ENCODE measurements around the gene PEA15. TPM values are rescaled to one million over a fixed set of nuclear protein-coding genes. Genes with fewer than 3 reads are reported as not detected.

PEA15 gene
- total RNA-seq, 4 donors from 2014 or later: 89.7 to 144 (median 124) TPM

- TF ChIP-seq, protein P1, sequence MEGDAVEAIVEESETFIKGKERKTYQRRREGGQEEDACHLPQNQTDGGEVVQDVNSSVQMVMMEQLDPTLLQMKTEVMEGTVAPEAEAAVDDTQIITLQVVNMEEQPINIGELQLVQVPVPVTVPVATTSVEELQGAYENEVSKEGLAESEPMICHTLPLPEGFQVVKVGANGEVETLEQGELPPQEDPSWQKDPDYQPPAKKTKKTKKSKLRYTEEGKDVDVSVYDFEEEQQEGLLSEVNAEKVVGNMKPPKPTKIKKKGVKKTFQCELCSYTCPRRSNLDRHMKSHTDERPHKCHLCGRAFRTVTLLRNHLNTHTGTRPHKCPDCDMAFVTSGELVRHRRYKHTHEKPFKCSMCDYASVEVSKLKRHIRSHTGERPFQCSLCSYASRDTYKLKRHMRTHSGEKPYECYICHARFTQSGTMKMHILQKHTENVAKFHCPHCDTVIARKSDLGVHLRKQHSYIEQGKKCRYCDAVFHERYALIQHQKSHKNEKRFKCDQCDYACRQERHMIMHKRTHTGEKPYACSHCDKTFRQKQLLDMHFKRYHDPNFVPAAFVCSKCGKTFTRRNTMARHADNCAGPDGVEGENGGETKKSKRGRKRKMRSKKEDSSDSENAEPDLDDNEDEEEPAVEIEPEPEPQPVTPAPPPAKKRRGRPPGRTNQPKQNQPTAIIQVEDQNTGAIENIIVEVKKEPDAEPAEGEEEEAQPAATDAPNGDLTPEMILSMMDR (IDR thresholded peaks at IDR 0.05; ENCODE audit: low read depth): no peak
These were observed 25.8 kb upstream of the PEA15 start for GRCh38 chr1:160179336-160179735.

DNA sequence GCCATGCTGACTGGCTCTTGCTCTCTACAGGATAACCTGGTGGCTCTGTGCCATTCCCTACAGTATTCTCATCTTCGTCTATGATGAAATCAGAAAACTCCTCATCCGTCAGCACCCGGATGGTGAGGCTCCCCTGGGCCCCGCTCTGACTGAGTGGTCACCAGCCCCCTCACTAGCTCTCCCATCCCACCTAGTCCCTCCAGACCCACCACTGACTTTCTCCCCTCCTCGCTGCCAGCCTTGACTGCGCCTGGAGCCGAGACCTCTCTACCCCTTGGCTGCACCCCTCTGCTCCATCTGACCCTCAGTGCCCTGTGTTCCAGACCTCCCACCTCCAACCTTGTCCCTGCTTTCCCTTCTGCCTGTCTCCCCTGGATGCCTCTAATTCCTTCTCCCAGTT, 18.9 kb upstream of the PEA15 start:
- TF ChIP-seq, protein P1 (IDR thresholded peaks at IDR 0.05; ENCODE audit: low read depth): no peak

DNA sequence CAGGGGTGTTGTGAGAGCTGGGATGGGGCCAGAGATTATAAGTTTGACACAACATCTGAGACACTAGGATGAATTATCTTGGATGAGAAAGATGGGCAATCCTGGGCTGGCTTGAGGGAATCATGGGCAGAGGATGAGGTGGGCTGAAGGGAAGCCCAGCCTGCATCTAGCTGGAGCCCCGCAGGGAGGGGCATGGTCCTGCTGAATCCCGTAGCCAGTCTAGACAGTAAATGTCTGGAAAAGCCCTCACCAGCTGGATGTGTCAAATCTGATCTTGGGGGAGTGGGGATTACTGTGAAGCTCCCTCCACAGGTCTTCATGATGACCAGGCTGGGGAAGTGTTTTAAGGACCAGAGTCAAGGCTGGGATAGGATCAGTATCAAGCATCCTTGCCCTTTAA, 18.5 kb upstream of the PEA15 start:
- TF ChIP-seq, protein P1 (IDR thresholded peaks at IDR 0.05; ENCODE audit: low read depth): no peak

DNA sequence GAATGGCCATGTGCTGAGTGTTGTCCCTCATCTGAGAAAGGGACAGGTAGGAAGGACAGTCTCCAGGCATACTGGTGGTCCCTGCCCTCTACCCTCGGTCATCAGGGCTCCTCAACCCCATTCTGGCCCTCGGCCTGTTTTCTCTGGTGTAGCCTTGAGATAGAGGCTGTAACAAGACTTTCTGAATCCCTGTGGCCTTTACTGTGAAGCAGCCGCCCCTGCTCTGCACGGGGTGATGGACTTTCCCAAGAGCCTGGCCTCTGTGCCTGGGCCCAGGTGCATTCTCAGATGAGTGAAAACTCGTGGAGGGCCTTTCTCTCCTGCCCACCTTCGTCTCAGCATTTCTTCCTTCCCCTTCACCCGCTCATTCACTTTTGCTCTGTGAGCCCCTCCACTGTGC, 17.8 kb upstream of the PEA15 start:
- TF ChIP-seq, protein P1 (IDR thresholded peaks at IDR 0.05; ENCODE audit: low read depth): no peak

DNA sequence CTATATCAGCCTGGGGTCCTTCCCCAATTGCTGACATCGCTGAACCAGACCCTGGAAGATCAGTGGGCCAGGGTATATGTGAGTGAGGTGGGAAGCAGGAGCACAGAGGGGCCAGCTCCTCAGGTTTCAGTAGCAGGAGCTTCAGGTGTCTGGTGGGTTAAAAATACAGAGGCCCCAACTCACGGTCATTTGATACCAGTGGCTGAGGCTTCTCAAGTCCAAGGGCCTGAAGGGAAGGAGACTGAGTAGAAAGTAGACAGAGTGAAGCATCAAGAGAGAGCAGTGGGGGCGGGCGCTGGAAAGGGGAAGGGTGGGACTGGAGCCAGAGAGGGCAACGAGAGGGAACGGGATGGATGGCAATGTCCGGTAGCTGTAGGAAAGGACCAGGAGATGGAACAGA, 16.8 kb upstream of the PEA15 start:
- TF ChIP-seq, protein P1 (IDR thresholded peaks at IDR 0.05; ENCODE audit: low read depth): no peak

DNA sequence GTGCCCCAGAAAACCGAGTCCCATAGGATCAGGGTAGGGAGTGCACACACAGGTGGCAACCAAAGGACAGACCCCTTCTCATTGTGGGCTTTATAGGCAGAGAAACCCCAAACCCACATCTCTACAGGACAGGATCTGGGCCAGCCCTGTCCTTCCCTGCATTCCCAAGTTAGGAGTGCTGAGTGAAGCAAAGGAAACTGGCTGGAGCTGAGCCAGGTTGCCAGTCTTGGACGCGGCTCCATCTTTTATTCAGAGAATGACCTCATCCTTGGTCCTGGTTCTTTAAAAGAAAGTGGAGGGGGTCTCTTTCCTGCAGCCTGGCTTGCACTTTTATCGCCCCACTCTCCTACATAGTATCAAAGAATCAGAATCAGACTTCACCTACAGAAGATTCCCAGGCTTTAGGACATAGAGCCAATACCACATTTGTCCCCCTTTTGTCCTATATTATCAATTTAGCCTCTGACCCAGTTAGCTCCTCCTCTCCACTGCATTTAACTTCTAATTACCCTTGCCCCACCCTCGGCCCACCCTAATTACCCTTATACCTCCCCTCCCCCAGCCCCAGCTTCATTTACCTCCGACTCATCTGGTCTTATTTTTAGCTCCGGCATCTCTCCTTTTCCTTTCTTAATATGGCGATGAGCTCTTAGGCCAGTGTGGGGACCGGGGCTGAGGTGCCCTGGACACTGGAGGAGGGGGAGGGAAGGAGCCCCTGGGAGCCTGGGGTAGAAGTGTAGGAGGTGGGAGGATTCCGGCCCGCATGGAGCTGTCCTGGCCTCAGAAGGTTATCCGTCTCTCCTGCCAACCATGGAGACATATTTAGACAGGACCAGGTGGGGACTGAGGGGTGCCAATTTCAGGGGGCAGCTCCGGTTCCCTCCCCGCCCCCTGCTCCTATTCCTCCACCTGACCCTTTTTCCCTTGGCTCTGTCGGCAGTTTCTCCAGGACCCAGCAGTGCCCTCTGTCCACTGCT, 15.2 kb upstream of the PEA15 start, which contains the start of gene CASQ1:
Gene CASQ1, plus strand, starts transcription at position 927 of the 977 bp plus-strand sequence. CDS start 177 bp downstream, outside the sequence.
- TF ChIP-seq, protein P1 (IDR thresholded peaks at IDR 0.05; ENCODE audit: low read depth): no peak

DNA sequence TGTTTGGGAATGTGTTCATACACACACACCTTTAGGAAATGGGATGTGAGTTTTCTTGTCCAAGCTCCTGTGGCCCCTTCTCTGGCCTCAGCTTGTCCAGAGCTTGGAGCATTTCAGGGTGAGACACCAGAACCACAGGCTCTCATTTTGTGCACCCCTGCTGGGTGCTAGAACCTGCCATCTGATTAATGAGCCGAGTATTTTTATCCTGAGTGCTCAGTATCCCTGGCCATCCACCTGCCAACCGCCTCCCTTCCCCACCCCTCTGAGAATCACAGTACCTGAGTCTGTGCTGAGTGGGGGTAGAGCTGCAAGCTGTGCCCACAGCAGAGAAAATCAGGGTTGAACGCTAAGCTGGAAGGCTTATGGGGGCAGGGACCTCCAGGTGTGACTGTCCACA, 13.4 kb upstream of the PEA15 start:
- TF ChIP-seq, protein P1 (IDR thresholded peaks at IDR 0.05; ENCODE audit: low read depth): no peak

Measured in subcutaneous adipose tissue (tissue), 4 donors.